ENCODE data around the gene CENPO.

DNA sequence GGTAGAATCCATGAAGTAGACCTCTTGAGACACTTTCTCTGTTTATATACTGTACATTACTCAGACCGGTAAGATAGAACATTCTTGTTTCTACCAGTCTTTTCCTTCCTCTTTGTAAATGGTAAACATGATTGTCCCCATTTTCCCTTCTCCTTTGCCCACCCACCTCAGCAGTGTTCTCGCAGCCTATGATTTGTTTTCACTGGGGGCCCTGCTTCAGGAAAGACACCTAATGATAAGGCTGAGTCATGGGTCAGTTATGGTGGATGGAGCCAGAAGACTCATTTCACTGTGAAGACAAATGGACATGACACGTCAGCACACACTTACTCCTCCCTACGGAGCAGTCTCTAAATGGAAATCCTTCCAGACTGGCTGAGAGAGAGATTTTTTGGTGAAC, 23.7 kb downstream of the CENPO start:
- TF ChIP-seq EZH2phosphoT487 (IDR thresholded peaks at IDR 0.05; ENCODE audit: insufficient read depth, low read depth) (no peak), EZH2 (IDR thresholded peaks at IDR 0.05; ENCODE audit: insufficient read depth, poor library complexity, severe bottlenecking) (no peak)

Measured in GM23248 (cell line).